Measurements from ENCODE around the gene NAGLU. TPM values are rescaled to one million over a fixed set of nuclear protein-coding genes. Genes with fewer than 3 reads are reported as not detected.

NAGLU gene
- total RNA-seq = 10 to 100 TPM; 27.8 to 38.6 TPM

DNA sequence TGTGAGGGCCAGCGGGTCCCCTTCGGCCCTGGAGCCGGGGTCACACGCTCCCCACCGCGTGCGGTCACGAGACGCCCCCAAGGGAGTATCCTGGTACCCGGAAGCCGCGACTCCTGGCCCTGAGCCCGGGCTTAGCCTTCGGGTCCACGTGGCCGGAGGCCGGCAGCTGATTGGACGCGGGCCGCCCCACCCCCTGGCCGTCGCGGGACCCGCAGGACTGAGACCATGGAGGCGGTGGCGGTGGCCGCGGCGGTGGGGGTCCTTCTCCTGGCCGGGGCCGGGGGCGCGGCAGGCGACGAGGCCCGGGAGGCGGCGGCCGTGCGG, at the start of gene NAGLU:
Gene NAGLU (plus strand): TSS at position 194 of the 324 bp plus-strand sequence. CDS start 32 bp downstream, at position 226.
- Histone ChIP-seq H3K9ac (ENCODE audit: low read depth in 2 of 2, low read length in 2 of 2) (peak within 1 kb of the TSS; percentile 82 to 89), H3K27ac (peak within 1 kb of the TSS; percentile 66), H3K4me1 (peaks cover 7% of the 10 kb centered on the region), H3K9me3 (no peaks in the 10 kb centered on the region), H3K36me3 (no peaks in the 10 kb centered on the region), H3K4me3 (peak within 1 kb of the TSS; percentile 67), H3K27me3 (no peaks in the 10 kb centered on the region)
- intact Hi-C loops (cut with DNase I) = no loop called here
- TF ChIP-seq, protein P1, sequence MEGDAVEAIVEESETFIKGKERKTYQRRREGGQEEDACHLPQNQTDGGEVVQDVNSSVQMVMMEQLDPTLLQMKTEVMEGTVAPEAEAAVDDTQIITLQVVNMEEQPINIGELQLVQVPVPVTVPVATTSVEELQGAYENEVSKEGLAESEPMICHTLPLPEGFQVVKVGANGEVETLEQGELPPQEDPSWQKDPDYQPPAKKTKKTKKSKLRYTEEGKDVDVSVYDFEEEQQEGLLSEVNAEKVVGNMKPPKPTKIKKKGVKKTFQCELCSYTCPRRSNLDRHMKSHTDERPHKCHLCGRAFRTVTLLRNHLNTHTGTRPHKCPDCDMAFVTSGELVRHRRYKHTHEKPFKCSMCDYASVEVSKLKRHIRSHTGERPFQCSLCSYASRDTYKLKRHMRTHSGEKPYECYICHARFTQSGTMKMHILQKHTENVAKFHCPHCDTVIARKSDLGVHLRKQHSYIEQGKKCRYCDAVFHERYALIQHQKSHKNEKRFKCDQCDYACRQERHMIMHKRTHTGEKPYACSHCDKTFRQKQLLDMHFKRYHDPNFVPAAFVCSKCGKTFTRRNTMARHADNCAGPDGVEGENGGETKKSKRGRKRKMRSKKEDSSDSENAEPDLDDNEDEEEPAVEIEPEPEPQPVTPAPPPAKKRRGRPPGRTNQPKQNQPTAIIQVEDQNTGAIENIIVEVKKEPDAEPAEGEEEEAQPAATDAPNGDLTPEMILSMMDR (IDR thresholded peaks at IDR 0.05) = no peak
- peak; percentile 98 for DNase-seq

DNA sequence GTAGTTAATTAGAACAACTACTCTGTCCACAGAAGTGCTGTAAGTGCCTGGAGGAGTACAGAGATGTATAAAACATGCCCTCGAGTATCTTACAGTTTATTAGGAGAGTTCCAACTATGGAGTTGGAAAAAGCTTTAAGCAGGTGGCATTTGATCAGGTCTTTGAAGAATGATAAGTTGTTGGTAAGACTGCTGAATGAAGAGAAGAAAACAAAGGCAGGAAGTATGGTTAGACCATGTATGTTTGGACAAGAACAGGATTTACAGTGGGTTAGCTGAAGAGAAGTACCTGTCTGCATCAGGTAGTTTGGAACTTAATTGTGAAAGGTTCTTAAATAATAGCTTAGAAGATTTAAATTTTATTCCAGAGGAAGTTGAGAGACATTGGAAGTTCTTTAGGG, 48.0 kb upstream of the NAGLU start:
- H3K27me3 ChIP-seq = no peaks in the 10 kb centered on the region
- no peak overlapping the region for H3K27ac ChIP-seq
- no peaks in the 10 kb centered on the region for H3K4me1 ChIP-seq
- H3K4me3 ChIP-seq = no peak overlapping the region
- peaks cover 5% of the 10 kb centered on the region for H3K36me3 ChIP-seq
- H3K9me3 ChIP-seq = no peaks in the 10 kb centered on the region
- intact Hi-C loops (cut with DNase I) = no loop called here
- TF ChIP-seq, protein P1 (IDR thresholded peaks at IDR 0.05) = no peak
- no peak overlapping the region for H3K9ac ChIP-seq (ENCODE audit: low read depth in 2 of 2, low read length in 2 of 2)
- DNase-seq = no peak

- no peak overlapping the region for H3K4me3 ChIP-seq
- no peak for DNase-seq
- no peaks in the 10 kb centered on the region for H3K4me1 ChIP-seq
- TF ChIP-seq, protein P1 (IDR thresholded peaks at IDR 0.05) = no peak
- no peaks in the 10 kb centered on the region for H3K27me3 ChIP-seq
- no peak overlapping the region for H3K9ac ChIP-seq (ENCODE audit: low read depth in 2 of 2, low read length in 2 of 2)
- no peak overlapping the region for H3K27ac ChIP-seq
- intact Hi-C loops (cut with DNase I) = no loop called here
- peaks cover 5% of the 10 kb centered on the region for H3K36me3 ChIP-seq
- H3K9me3 ChIP-seq = no peaks in the 10 kb centered on the region
These were observed 42.7 kb upstream of the NAGLU start for GRCh38 chr17:42493319-42493718.

DNA sequence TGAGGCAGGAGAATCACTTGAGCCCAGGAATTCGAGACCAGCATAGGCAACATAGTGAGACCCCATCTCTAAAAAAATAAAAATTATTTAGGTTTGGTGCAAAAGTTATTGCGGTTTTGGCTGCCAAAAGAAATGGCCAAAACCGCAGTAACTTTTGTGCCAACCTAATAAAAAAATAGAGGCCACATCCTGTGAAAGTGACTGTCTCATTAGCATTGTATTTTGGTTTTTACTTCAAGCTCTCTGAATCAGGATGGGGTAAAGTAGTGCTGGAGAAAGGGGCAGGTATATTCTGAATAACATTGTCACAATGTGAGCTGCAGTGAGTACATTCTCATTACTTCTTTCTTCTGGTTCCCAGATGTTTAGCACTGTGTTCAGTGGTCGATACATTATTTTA, 41.4 kb upstream of the NAGLU start:
- intact Hi-C loops (cut with DNase I) = no loop called here
- Histone ChIP-seq H3K9me3 (no peaks in the 10 kb centered on the region), H3K4me3 (no peak overlapping the region), H3K9ac (ENCODE audit: low read depth in 2 of 2, low read length in 2 of 2) (no peak overlapping the region), H3K36me3 (no peaks in the 10 kb centered on the region), H3K27me3 (no peaks in the 10 kb centered on the region), H3K4me1 (no peaks in the 10 kb centered on the region), H3K27ac (no peak overlapping the region)
- no peak for DNase-seq
- TF ChIP-seq, protein P1 (IDR thresholded peaks at IDR 0.05) = no peak

DNA sequence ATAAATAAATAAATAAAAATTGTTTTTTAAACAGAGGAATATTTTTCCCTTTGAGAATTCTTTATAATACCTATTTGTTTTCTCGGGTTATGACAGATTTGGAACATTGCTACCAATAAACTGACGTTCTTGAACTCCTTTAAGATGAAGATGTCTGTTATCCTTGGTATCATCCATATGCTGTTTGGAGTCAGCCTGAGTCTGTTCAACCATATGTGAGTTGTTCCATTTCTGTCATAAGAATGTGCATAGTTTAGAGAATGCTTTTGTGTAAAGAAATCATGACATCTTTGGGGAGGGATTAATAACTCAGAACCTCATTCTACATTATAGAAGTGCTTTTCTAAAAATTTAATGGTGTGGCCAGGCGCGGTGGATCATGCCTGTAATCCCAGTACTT, 37.2 kb upstream of the NAGLU start:
- peaks cover 11% of the 10 kb centered on the region for H3K36me3 ChIP-seq

More for the DNA sequence above, 37.2 kb upstream of the NAGLU start:
- Histone ChIP-seq H3K9me3 (no peaks in the 10 kb centered on the region), H3K4me1 (no peaks in the 10 kb centered on the region), H3K4me3 (no peak overlapping the region), H3K27me3 (no peaks in the 10 kb centered on the region), H3K27ac (no peak overlapping the region), H3K9ac (ENCODE audit: low read depth in 2 of 2, low read length in 2 of 2) (no peak overlapping the region)
- intact Hi-C loops (cut with DNase I) = no loop called here
- DNase-seq = no peak
- TF ChIP-seq, protein P1 (IDR thresholded peaks at IDR 0.05) = no peak

All from colonic mucosa (tissue), 4 donors.